SK-N-SH (cell line): ENCODE data around the gene ABCA6.

ENCODE experiments used
- ELF1 ChIP-seq: IDR thresholded peaks from 2 replicates; pipeline ENCODE4 v1.4.0; 2012
- EP300 ChIP-seq, 2 experiments: IDR thresholded peaks; 2 replicates each; pipeline versions ENCODE4 v1.4.0 to v1.6.1; 2012; ENCODE audit warnings: borderline replicate concordance in 1 of 2, low read depth in 1 of 2, low read length in 1 of 2
- EZH2phosphoT487 ChIP-seq: fragments of 200-600 bp; sonication (generic); IDR thresholded peaks from 2 replicates; pipeline ENCODE4 v1.6.1; 2017; ENCODE audit warnings: low read depth, mixed run types, mild to moderate bottlenecking, antibody characterized with exemption, moderate library complexity, borderline replicate concordance
- GABPA ChIP-seq: IDR thresholded peaks from 2 replicates; pipeline ENCODE4 v1.4.0; 2012; ENCODE audit warnings: low read depth, mild to moderate bottlenecking
- MXI1 ChIP-seq: IDR thresholded peaks from 2 replicates; pipeline ENCODE4 v1.6.1; 2012; ENCODE audit warnings: mild to moderate bottlenecking, low read depth, low read length, improper control_type of control experiment
- NFIC ChIP-seq: IDR thresholded peaks from 2 replicates; pipeline ENCODE4 v1.4.0; 2012; ENCODE audit warnings: borderline replicate concordance
- NRF1 ChIP-seq: IDR thresholded peaks from 2 replicates; pipeline ENCODE4 v1.6.1; 2012; ENCODE audit warnings: low read depth, mild to moderate bottlenecking, low read length
- POLR2AphosphoS5 ChIP-seq: IDR thresholded peaks from 2 replicates; pipeline ENCODE4 v1.6.1; 2012; ENCODE audit warnings: low read depth, low read length
- RAD21 ChIP-seq: IDR thresholded peaks from 2 replicates; pipeline ENCODE4 v1.6.1; 2012; ENCODE audit warnings: mild to moderate bottlenecking, low read length
- TF ChIP-seq, protein P1 (sequence below): IDR thresholded peaks from 2 replicates; pipeline ENCODE4 v1.6.1; 2012; ENCODE audit warnings: mild to moderate bottlenecking, low read depth, low read length, moderate library complexity
- TF ChIP-seq, protein P2 (sequence below): fragments of 200-600 bp; sonication (generic); IDR thresholded peaks from 2 replicates; pipeline ENCODE4 v1.6.1; 2017; ENCODE audit warnings: antibody characterized with exemption, mild to moderate bottlenecking, moderate library complexity

DNA sequence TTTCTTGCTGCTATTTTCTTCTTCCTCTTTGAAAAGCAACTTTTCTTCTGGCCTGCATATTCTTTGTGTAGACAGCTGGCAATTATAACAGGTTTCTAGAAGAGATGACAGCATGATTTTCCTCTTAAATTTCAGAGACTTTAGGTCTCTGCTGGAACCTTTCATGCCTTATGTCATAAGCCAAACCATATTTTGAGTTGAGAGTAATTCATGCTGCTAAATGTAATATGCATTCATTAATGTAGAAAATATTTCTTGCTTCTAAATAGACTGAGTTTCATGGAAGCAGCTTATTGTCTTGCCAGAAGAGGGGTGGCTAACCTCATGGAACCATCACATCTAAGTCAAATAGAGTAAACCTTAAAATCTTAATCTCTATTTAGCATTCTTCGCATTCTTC lies 55.1 kb downstream of the ABCA6 start:
- TF ChIP-seq MXI1: no peak
- no peak for TF ChIP-seq POLR2AphosphoS5
- TF ChIP-seq, protein P1, sequence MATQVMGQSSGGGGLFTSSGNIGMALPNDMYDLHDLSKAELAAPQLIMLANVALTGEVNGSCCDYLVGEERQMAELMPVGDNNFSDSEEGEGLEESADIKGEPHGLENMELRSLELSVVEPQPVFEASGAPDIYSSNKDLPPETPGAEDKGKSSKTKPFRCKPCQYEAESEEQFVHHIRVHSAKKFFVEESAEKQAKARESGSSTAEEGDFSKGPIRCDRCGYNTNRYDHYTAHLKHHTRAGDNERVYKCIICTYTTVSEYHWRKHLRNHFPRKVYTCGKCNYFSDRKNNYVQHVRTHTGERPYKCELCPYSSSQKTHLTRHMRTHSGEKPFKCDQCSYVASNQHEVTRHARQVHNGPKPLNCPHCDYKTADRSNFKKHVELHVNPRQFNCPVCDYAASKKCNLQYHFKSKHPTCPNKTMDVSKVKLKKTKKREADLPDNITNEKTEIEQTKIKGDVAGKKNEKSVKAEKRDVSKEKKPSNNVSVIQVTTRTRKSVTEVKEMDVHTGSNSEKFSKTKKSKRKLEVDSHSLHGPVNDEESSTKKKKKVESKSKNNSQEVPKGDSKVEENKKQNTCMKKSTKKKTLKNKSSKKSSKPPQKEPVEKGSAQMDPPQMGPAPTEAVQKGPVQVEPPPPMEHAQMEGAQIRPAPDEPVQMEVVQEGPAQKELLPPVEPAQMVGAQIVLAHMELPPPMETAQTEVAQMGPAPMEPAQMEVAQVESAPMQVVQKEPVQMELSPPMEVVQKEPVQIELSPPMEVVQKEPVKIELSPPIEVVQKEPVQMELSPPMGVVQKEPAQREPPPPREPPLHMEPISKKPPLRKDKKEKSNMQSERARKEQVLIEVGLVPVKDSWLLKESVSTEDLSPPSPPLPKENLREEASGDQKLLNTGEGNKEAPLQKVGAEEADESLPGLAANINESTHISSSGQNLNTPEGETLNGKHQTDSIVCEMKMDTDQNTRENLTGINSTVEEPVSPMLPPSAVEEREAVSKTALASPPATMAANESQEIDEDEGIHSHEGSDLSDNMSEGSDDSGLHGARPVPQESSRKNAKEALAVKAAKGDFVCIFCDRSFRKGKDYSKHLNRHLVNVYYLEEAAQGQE: no peak
- TF ChIP-seq, protein P2, sequence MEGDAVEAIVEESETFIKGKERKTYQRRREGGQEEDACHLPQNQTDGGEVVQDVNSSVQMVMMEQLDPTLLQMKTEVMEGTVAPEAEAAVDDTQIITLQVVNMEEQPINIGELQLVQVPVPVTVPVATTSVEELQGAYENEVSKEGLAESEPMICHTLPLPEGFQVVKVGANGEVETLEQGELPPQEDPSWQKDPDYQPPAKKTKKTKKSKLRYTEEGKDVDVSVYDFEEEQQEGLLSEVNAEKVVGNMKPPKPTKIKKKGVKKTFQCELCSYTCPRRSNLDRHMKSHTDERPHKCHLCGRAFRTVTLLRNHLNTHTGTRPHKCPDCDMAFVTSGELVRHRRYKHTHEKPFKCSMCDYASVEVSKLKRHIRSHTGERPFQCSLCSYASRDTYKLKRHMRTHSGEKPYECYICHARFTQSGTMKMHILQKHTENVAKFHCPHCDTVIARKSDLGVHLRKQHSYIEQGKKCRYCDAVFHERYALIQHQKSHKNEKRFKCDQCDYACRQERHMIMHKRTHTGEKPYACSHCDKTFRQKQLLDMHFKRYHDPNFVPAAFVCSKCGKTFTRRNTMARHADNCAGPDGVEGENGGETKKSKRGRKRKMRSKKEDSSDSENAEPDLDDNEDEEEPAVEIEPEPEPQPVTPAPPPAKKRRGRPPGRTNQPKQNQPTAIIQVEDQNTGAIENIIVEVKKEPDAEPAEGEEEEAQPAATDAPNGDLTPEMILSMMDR: no peak
- TF ChIP-seq ELF1: no peak
- TF ChIP-seq EP300 (IDR thresholded peaks at IDR 0.05; ENCODE audit: borderline replicate concordance in 1 of 2, low read depth in 1 of 2, low read length in 1 of 2): no peak
- no peak for TF ChIP-seq GABPA
- no peak for TF ChIP-seq NRF1
- no peak for TF ChIP-seq RAD21
- TF ChIP-seq EZH2phosphoT487: no peak
- TF ChIP-seq NFIC: no peak
